ENCODE measurements around the gene SHISA5. TPM values are rescaled to one million over a fixed set of nuclear protein-coding genes. Genes with fewer than 3 reads are reported as not detected.

SHISA5 gene
- total RNA-seq, 4 donors from 2014 or later = 101 to 158 (median 148) TPM

DNA sequence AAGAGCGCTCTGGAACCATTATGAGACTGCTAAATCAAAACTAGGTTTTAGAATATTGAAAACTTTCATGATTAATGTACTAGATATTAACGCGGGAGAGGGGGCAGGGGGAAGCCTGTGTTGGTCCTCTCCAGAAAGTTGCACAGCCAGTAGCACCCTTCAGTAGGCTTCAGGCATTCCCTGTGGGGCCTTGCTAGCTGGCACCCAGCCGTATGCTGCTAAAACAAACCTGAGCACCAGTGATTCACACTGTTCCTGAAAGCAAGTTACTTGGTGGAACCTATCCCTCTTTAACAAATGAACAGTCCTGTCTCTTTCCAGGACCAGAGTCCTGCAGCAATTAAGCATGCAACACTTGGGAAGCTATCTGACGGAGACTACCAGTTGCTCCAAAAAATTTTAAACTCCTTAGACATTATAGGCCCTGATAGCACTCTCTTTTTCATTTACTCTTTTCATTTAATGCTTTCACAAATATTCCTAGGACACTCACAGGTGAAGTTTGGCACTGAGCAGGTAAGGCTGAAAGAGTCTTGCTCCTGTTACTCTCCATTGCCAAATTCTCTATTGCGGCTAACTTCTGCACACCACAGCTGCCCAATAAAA lies 58.6 kb downstream of the SHISA5 start:
- H3K27ac ChIP-seq (replicated peaks in 1 of 4) = peak overlapping the region; percentile 88 to 98 (median 94)
- intact Hi-C loops (cut with DNase I) = loop anchor here (10.0 kb wide), 1 partner anchor 59 kb away; the partner anchor contains the start of gene SHISA5
- WGBS = 76% methylated on average over 6 of the region's 6 CpGs

DNA sequence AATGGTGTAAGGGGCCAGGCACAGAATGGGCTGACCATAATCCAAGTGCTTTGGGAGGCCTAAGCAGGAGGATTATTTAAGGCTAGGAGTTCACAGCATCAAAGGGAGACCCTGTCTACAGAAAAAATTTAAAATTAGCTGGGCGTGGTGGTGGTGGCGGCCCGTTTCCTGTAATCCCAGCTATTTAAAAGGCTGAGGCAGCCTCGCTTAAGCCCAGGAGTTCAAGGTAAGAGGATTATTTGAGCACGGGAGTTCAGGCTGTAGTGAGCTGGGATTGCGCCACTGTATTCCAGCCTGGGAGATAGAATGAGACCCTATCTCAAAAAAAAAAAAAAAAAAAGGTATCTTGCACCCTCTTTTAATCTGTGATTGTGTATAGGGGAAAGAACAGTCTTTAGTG lies 62.0 kb downstream of the SHISA5 start:
- Histone ChIP-seq H3K4me1 (peaks cover 31 to 44% (median 40%) of the 10 kb centered on the region in 4 donors), H3K27ac (replicated peaks in 1 of 4) (no peak overlapping the region), H3K4me3 (no peak overlapping the region), H3K36me3 (peaks cover 15 to 36% (median 24%) of the 10 kb centered on the region in 4 donors), H3K9me3 (no peaks in the 10 kb centered on the region), H3K27me3 (no peaks in the 10 kb centered on the region)
- intact Hi-C loops (cut with DNase I) = loop anchor here (10.0 kb wide), 1 partner anchor 63 kb away; the partner anchor contains the start of gene SHISA5
- no peak for TF ChIP-seq EP300 (IDR thresholded peaks at IDR 0.05)
- no peak for TF ChIP-seq POLR2A (IDR thresholded peaks at IDR 0.05; ENCODE audit: low read depth)
- TF ChIP-seq POLR2AphosphoS5 (IDR thresholded peaks at IDR 0.05) = no peak
- TF ChIP-seq CTCF (IDR thresholded peaks at IDR 0.05) = no peak
- DNase-seq (ENCODE audit: extremely low spot score) = no peak
- WGBS = 73% methylated on average over 6 of the region's 6 CpGs

More for the DNA sequence above, 58.6 kb downstream of the SHISA5 start:
- H3K4me3 ChIP-seq = peak overlapping the region in 1 of 4 donors; percentile 80
- H3K9me3 ChIP-seq = no peaks in the 10 kb centered on the region
- no peaks in the 10 kb centered on the region for H3K27me3 ChIP-seq
- DNase-seq (ENCODE audit: extremely low spot score) = no peak
- peaks cover 15 to 36% (median 26%) of the 10 kb centered on the region in 4 donors for H3K36me3 ChIP-seq
- TF ChIP-seq EP300 (IDR thresholded peaks at IDR 0.05) (no peak), POLR2A (IDR thresholded peaks at IDR 0.05; ENCODE audit: low read depth) (no peak), CTCF (IDR thresholded peaks at IDR 0.05) (no peak), POLR2AphosphoS5 (IDR thresholded peaks at IDR 0.05) (no peak)
- peaks cover 29 to 50% (median 43%) of the 10 kb centered on the region in 4 donors for H3K4me1 ChIP-seq

DNA sequence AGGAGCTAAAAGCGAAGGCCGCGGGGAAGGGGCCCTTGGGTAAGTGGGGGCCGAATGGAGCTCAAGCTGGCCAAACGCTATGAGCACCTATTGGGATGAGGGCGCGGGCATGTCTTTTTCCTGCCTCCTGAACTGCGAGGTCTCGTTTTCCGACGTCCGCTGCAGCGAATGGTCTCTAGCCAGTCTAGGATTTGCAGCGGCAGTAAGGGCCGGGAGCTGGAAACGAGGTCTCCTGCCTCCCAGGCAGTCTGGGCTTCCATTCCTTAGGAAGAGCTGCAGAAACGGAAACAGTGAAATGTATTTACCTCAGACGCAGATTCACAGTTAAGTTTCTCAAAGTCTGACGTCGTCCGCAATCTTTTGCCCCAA lies 63.4 kb downstream of the SHISA5 start:
- H3K36me3 ChIP-seq = peaks cover 15 to 36% (median 24%) of the 10 kb centered on the region in 4 donors
- no peak for TF ChIP-seq POLR2A (IDR thresholded peaks at IDR 0.05; ENCODE audit: low read depth)
- TF ChIP-seq EP300 (IDR thresholded peaks at IDR 0.05) = no peak
- TF ChIP-seq POLR2AphosphoS5 (IDR thresholded peaks at IDR 0.05) = no peak
- no peak for TF ChIP-seq CTCF (IDR thresholded peaks at IDR 0.05)
- peaks cover 31 to 44% (median 40%) of the 10 kb centered on the region in 4 donors for H3K4me1 ChIP-seq
- H3K27me3 ChIP-seq = no peaks in the 10 kb centered on the region
- intact Hi-C loops (cut with DNase I) = loop anchor here (10.0 kb wide), 1 partner anchor 64 kb away; the partner anchor contains the start of gene SHISA5
- H3K9me3 ChIP-seq = no peaks in the 10 kb centered on the region
- H3K27ac ChIP-seq (replicated peaks in 1 of 4) = peak overlapping the region; percentile 91 to 95 (median 92)
- DNase-seq (ENCODE audit: extremely low spot score) = no peak
- 2% methylated on average over 21 of the region's 21 CpGs for WGBS
- peak overlapping the region; percentile 76 to 87 (median 79) for H3K4me3 ChIP-seq

DNA sequence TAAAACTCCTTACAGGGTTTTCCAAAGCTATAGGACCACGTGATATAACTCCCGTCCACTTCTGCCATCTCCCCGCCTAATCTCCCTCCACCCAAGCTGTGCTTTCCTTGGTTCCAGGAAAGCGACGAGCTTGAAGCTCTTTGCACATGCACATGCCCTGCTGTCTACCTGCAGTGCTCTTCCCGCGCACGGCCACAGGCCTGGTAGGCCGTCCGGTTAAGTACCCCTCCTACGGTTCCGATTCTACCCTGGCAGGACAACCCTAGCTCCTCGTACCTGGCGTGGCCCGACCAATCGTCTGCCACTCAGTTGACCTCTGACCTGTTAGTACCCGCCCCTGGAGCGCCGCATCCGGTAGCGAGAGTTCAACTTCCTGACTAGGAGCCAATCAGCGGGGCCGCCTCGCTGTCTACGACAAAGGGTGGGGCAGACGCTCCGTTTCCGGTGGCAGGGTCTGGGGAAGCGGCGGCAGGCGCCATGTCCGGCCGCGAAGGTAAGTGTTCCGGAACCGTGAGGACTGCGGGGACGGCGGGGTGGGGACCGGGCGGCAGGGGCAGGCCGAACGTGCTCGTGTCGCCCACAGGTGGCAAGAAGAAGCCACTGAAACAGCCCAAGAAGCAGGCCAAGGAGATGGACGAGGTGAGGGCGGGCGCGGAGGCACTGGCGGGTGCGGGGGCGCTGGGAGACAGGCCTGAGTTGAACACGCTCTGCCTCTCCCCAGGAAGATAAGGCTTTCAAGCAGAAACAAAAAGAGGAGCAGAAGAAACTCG lies 64.0 kb downstream of the SHISA5 start, which contains the start of the genes CCDC51 and TMA7:
Gene CCDC51, minus strand, starts transcription at position 300 of the 770 bp plus-strand sequence. CDS start 4,991 bp downstream, outside the sequence.
Gene TMA7, plus strand, starts transcription at position 438 of the 770 bp plus-strand sequence. Its CDS starts 40 bp downstream, at position 478.
- peaks cover 33 to 45% (median 43%) of the 10 kb centered on the region in 4 donors for H3K4me1 ChIP-seq
- H3K27me3 ChIP-seq = no peaks in the 10 kb centered on the region
- WGBS = under 1% methylated on average over 39 of the region's 54 CpGs

More for the DNA sequence above, 64.0 kb downstream of the SHISA5 start, which contains the start of the genes CCDC51 and TMA7:
- TF ChIP-seq POLR2A (IDR thresholded peaks at IDR 0.05; ENCODE audit: low read depth) (peak; percentile 91), POLR2AphosphoS5 (IDR thresholded peaks at IDR 0.05) (peak; percentile 98 to 99), EP300 (IDR thresholded peaks at IDR 0.05) (no peak), CTCF (IDR thresholded peaks at IDR 0.05) (no peak)
- Histone ChIP-seq H3K4me3 (peak within 1 kb of the TSS; percentile 76 to 87 (median 79)), H3K9me3 (no peaks in the 10 kb centered on the region), H3K27ac (replicated peaks in 1 of 4) (peak within 1 kb of the TSS; percentile 91 to 95 (median 92)), H3K36me3 (peaks cover 15 to 36% (median 24%) of the 10 kb centered on the region in 4 donors)
- intact Hi-C loops (cut with DNase I) = loop anchor here (10.0 kb wide), 1 partner anchor 65 kb away; the partner anchor contains the start of gene SHISA5
- DNase-seq (ENCODE audit: extremely low spot score) = peak; percentile 100

Data from esophagus muscularis mucosa (tissue), 4 donors.